GM11168 (cell line): ENCODE data around the gene ARL6IP4.

Experiments
- in situ Hi-C: fragments of 300-500 bp; cut with MboI; formaldehyde crosslinking; loops from one replicate; pipeline ENCODE4 v1.12.0; 2022; ENCODE audit warnings: low sequenced_read_pairs; ENCODE audit not compliant: unreplicated experiment

ARL6IP4 gene

DNA sequence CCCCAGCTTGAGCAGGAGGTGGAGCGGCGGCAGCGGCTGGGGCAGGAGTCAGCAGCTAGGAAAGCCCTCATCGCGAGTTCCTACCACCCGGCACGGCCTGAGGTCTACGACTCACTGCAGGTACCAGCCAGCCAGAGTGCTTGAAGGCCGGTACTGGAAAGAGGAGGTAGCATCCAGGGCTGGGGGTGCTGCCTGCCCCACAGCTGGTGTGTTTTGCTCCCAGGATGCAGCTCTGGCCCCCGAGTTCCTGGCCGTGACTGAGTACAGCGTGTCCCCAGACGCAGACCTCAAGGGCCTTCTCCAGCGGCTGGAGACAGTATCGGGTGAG, 3.9 kb upstream of the ARL6IP4 start:
- in situ Hi-C loops, result no loop called here

DNA sequence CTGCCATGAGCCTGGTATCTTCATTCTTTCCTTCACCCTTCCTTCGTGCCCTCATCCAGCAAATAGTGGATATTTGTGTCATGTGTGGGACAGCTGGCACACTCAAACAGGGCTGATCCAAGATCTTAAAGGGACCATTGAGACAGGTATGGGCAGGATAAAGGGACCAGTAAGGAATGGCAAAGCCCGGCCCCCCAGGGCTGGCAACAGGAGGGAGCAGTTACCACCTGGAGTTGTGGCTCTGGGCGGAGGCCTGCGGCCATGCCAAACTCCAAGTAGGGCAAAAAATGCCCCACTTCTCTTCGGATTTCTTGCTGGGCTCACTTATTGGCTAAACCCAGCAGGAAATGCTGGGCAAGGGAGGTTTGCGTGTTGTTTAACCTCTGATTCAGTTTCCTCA, 3.3 kb upstream of the ARL6IP4 start:
- in situ Hi-C loops, result no loop called here

DNA sequence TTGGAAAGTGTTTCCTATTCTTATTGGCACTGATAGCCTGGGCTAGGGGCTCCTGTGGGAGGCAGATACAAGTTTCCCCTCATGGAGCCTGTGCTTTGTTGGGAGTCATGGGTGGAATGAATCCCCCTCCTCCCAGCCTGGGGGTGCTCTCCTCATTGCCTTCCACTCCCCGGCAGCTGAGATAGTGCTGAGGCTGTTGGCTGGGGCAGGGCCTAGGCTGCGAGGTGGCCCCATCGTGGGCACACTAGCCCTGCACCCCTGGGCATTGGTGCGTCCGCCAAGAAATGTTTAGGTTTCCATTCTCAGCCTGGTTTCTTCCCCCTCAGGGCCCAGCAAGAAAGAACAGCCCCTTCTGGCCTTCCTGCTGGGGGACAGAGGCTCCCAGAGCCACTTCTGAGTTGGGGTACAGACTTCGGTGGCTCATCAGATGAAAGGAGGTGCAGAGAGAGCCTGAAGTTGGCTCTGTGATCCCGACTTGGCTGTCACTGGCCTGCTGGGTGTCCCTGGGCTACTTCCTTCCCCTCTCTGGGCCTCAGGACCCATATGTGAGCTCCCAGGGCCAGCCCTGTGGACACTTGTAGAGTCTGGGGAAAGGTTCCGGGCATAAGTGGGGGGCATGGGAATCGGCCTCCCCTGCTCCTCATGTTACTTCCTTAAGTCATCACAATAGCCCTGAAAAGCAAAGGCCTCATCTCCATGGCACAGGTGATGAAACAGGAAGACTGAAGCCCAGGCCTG, 2.7 kb upstream of the ARL6IP4 start:
- in situ Hi-C loops, result no loop called here

DNA sequence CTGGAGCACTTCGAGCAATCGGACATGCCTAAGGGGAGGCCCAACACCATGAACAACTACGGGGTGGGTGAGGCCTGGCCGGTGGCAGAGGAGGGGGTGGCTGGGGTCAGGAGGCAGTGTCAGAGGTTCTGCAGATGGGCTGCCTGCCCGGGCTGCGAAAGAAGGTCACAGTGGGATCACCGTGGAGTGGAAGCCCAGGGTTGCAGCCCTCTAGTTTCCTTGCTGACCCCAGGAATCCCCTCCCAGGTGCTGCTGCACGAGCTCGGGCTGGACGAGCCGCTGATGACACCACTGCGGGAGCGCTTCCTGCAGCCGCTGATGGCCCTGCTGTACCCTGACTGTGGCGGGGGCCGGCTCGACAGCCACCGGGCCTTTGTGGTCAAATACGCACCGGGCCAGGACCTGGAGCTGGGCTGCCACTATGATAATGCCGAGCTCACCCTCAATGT, 1.9 kb upstream of the ARL6IP4 start:
- in situ Hi-C loops, result no loop called here

DNA sequence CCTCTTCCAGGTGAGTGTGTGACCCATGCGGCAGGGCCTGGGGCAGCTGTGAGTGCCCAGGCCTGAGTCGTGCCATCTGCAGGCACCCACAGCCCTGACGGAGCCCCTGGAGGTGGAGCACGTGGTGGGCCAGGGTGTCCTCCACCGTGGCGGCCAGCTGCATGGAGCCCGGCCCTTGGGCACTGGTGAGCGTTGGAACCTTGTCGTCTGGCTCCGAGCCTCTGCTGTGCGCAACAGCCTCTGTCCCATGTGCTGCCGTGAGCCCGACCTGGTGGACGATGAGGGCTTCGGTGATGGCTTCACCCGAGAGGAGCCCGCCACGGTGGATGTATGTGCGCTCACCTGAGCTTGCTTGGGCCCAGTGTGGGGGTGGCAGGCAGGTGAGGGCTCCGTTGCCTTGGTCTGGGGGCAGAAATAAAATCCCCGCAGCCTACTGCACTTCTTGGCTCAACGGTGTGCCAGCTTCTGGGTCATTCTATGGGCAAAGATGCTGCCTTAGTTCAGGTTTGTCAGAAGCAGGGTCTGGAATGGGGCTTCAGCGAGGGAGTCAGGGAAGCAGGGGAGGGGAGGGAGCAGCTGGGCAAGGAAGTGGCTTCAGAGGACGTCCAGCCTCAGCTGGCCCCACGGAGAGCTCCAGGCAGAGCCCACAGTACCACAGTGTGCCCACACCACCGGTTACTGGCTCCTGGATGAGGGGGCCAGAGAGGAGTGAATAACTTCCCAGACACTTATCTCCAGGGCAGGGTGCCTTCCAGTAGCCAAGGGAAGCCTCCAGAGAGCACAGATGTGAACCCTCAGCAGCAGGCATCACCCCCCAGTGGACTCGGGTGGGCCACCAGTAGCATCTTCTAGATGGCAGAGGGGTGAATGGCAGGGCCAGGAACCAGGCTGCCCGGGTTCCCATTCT, 1.2 kb upstream of the ARL6IP4 start:
- in situ Hi-C loops, result no loop called here

DNA sequence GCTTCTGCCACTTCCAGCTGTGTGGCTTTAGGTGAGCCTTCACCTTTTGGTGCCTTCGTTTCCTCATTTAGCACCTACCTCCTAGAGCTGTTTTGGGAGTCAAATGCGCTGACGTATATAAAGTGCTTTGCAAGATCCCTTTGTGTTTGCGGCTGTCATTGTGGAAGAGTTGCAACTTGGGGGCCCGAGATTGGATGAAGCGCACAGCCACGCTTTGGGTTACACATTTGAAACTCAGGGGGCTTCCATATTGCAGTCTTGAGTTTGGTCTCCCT, 636 bp upstream of the ARL6IP4 start:
- in situ Hi-C loops, result no loop called here

DNA sequence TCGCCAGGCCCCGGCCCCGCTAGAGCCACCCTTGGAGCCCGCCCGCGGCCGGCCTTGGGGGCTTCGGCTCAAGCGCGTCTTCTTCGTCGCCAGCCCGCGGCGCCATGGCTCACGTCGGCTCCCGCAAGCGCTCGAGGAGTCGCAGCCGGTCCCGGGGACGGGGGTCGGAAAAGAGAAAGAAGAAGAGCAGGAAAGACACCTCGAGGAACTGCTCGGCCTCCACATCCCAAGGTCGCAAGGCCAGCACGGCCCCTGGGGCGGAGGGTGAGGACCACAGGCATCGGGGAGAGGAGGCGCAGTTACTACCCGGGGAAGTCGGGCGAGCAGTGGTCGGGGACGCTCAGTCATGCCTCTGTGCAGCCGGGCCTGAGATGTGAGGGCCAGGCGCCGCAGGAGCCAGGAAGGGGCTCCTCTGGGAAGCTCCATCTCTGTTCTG, 573 bp downstream of the ARL6IP4 start:
- in situ Hi-C loops, result no loop called here

DNA sequence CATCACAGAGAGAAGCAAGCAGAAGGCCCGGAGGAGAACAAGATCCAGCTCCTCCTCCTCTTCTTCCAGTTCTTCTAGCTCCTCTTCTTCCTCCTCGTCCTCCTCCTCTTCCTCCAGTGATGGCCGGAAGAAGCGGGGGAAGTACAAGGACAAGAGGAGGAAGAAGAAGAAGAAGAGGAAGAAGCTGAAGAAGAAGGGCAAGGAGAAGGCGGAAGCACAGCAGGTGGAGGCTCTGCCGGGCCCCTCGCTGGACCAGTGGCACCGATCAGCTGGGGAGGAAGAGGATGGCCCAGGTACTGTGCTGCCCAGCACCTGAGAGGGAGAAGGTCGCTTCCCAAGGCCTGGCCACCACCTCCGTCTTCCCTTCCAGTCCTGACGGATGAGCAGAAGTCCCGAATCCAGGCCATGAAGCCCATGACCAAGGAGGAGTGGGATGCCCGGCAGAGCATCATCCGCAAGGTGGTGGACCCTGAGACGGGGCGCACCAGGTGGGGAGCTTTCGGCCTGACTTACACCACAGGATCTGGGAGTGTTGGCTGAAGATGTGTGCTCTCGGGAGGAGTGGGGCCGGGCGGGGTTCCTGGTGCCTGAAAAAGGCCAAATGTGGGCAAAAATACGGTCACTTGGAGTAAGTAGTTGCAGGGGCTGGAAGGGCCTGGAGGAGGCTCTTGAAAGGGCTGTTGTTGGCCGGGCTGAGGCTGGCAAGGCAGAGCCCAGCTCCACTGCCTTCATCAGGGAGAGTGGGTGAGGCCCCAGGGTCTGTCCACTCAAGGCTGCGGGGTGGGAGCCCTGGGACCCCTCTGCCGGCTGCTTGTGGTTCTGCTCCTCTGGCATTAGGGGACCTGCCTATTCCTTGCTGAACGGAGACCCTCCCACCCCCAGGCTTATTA, 1.4 kb downstream of the ARL6IP4 start:
- in situ Hi-C loops, result no loop called here

DNA sequence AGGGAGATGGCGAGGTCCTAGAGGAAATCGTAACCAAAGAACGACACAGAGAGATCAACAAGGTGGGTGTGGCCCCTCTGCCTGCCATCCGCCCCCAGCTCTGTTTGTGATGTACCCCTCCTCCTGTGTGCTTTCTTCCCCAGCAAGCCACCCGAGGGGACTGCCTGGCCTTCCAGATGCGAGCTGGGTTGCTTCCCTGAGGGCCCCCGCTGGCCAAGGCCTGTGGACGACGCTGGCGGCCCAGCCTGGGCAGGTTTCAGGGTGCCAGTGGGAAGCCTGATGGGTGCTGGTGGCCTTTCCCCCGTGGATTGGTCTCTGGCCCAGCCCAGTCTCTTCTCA, 2.0 kb downstream of the ARL6IP4 start:
- in situ Hi-C loops, result no loop called here

DNA sequence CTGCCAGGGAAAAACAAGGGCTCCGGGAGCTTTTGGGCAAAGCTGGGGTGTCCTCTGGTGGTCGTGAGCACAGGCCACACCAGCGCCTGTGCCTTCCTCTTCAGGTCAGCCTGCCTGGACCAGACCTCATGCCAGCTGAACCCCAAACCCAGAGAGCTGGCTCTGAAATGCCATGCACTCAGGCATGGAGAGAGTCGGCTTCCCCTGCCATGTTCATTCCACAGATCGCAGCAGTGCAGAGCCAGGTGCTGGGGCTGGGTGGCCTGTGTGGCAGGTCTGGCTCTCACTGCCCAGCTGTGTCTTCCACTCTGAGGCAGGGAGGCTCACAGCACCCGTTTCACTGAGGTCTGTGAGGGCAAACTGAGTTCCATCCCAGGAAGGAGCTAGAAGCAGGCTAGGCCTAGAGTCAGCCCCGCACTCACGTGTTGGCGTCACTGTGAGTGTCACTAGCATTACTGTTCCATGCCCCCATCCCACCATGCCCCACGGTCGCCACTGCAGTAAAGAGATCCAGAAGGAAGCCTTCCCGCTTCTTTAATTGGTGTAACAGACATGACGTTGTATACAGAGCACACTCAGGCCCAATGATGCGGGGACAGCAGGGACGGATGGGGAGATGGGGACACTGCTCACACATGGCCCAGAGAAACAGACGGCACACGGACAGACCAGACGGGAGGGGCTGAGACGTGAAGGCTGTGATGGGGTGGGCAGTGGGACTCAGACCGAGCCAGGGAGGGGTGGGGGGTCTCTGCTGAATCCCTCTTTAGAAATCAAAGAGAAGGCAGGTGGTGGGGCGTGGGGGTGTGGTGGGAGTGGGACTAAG, 2.7 kb downstream of the ARL6IP4 start:
- in situ Hi-C loops, result no loop called here

DNA sequence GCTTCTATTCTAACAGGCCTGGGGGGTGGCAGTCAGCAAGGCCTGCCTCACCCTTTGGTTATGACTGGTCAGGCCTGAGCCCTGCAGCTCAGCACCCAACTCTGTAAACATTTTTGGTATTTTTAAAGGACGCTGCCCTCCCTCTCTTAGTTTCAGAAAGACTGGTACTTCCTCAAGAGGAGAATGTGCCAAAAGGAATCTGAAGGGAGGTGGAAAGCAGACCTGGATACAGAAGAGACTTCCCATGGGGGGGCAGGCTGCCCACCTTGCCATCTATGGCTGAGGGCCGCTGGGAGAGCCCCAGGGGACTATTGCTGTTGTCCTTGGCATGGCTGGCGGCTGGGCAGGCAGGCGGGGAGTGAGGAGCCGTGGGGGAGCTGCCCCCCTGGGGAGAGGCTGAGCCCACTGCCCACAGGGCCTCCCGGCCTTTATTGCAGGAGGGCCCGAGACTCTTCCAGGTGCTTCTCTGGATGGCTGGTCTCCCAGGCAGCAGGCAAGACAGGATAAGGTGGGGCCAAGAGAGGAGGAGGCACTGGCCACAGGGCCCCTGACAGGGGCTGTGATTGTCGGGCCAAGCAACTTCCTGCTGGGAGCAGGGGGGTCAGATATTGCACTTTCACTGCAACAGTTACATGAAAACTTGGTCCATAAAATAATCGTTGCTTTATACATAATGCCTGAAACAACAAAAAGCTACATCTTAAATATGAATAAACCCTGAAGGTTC, 3.5 kb downstream of the ARL6IP4 start:
- in situ Hi-C loops, result no loop called here

DNA sequence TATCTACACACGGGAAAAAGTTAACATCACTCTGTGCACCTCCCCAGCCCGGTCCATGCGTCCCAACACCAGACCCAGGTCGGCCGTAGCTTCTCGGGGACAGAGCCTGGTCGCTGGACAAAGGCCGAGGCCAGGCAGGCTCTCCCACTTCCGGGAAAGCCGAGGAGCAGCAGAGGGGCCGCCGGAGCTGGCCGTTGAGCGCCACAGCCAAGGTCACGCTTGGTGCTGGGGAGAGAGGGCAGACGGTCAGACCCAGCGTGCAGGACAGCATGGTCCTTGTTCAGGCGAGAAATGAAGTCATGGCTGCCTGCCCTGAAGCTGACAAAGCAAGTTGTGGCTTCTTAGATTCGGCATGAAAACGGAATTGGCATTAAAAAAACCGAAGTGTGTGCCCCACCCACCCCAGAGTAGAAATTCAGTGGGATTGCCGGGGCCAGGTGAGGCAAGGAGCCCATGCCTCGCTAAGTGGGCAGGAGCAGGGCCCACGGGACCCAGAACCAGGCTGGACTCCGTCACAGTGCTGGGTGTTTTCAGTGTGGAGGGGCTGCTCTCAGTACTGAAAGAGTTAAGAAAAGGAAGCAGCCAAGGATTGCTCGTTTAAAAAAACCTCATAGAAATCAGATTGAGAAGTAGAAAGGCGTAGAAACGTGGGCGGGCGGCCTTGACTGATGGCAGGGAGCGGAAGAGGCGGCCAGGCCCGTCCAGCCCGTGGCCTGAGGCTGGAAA, 4.3 kb downstream of the ARL6IP4 start:
- in situ Hi-C loops, result no loop called here

DNA sequence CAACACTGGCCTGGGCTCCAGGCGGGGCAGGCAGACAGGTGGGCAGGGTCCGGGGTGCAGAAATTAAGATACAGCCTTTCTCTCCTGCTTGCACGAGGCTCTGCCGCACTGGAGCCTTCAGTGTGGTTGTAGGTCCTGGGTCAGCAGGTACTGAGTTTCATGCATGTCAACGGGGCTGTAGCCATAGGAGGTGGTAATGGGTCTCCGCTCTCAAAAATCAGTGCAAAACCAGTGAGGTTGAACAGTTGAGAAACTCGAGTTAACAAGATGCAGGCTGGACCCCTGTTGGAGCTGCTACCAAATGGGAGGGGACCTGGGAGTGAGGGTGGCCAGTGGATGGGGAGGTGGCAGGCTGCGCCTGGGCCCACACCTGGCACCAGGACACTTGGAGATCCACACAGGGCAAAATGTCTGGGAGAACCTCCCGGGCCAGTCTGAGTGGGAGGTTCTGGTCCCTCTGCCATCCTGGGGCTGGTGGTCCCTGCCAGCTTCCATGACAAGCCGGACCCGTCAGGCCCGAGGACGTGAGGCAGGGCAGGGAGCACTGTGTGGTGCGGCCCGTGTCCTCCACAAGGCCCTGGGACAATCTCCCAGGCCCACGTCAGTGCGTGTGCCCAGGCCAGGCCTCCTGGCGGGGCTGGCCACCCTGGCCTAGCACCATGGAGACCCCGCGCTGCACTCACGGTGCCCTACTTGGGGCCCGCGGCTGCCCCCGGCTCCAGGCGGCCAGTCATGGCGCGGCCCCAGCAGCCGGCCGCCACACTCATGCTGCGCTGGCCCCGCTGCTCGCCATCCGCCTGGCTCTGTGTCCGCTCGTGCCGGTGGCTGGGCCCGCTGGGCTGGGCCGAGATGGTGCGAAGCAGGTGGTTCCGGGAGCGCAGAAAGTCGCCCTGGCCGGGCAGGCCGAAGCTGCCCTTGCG, 5.1 kb downstream of the ARL6IP4 start:
- in situ Hi-C loops, result no loop called here

DNA sequence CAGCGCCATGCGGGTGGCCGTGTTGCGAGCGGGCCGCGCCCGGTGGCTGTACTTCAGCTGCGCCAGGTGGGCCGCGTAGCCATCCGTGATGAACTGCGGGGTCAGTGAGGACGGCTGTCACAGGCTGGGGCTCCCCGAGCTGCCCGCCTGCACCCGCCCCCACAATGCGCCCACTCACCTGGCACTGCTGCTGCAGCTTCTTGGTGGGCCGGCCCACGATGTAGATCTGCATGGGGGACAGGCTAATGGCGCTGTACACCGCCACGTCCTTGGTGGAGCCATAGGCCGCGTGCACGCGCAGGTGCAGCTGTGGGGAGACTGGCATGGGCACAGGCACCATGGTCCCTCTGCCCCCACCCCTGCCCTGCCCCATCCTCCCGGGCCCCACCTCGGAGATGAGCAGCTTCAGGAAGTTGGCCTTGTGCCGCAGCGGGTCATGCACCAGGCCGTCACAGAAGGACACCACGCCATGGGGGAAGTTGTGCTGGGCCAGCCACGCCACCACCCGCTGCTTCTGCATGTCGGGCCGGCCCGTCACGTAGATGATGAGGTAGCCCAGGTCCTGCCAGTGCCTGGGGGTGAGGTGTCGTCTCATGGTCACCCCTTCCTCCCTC, 5.9 kb downstream of the ARL6IP4 start:
- in situ Hi-C loops, result no loop called here

DNA sequence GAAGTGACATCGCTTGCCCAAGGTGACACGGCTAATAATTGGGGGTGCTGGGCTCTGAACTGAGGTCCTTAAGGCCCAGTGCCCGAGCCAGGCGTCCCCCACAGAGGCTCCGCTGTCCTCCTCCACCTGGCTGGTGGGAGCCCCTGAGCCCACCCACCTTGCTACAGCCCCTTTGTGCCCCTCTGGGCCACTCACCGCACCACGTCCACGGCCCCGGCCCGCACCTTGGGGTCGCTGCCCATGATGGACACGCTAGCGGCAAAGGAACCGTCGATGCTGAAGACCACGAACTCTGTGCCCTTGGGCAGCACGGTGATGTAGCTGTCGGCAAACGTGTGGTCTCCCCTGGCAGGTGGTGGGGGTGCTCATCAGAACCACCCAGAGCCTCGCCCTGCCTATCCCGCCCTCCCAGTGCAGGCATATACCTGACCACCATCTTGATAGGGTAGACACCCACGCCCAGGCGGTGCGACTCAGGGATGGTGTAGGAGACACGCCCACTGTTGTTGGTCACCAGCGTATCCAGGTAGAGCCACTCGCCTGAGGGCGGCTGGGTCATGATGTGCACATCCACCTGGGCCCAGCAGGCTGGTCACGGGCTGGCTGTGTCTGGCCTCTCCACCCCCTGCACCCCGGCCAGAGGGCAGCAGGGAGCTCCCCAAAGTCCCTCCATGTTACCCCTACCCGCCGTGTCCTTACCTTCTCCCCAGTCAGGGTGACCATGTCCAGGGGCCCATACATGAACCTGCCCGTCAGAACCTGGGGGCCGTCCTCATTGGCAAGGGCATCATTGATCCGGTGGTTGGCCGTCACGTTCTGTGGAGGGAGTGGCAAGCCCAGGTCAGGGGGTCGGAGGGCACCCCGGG, 6.8 kb downstream of the ARL6IP4 start:
- in situ Hi-C loops, result no loop called here

DNA sequence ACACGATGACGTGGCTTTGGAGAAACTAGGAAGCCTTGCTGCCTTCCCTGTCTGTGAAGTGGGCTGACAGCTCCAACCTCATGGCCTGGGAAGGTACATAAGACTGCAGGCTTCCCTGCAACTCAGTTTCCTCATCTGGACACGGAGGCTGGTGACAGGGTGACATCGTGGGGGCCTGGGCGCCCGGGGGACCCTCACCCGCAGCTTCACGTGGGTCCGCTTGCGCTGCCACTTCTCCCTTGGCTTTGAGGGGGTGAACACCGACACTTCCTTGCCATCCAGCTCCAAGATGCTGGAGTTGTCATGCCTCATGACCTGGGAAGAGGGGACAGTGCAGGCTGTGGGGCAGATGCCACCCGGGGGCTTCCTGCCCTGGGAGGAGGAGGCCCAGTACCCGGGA, 7.6 kb downstream of the ARL6IP4 start:
- in situ Hi-C loops, result no loop called here
